Hepatocyte (in vitro differentiated cells): ENCODE measurements around the gene HELZ2. TPM values are rescaled to one million over a fixed set of nuclear protein-coding genes. Genes with fewer than 3 reads are reported as not detected.

ENCODE experiments used
- DNase-seq: peaks from one replicate; pipeline ENCODE4 v3.0.0-alpha.2; 2016; ENCODE audit warnings: low spot score
- H2AFZ ChIP-seq: fragments of 200-600 bp; sonication (generic); 2 replicates; pipeline ENCODE4 v1.6.0; 2016; ENCODE audit warnings: antibody characterized with exemption, mild to moderate bottlenecking
- H3K27ac ChIP-seq: fragments of 200-600 bp; sonication (generic); 2 replicates; pipeline ENCODE4 v1.5.1; 2016; ENCODE audit warnings: mild to moderate bottlenecking
- H3K27me3 ChIP-seq: fragments of 200-600 bp; sonication (generic); 2 replicates; pipeline ENCODE4 v1.6.1; 2016
- H3K36me3 ChIP-seq: fragments of 200-600 bp; sonication (generic); replicated peaks from 2 replicates; pipeline ENCODE4 v1.5.1; 2016; ENCODE audit warnings: low read depth; ENCODE audit not compliant: insufficient read depth
- H3K4me1 ChIP-seq: fragments of 200-600 bp; sonication (generic); 2 replicates; pipeline ENCODE4 v1.5.1; 2016; ENCODE audit warnings: mild to moderate bottlenecking, moderate library complexity; ENCODE audit not compliant: insufficient read depth
- H3K4me2 ChIP-seq: fragments of 200-600 bp; sonication (generic); 2 replicates; pipeline ENCODE4 v1.6.0; 2016
- H3K4me3 ChIP-seq: fragments of 200-600 bp; sonication (generic); 2 replicates; pipeline ENCODE4 v1.5.1; 2016; ENCODE audit warnings: mild to moderate bottlenecking
- H3K79me2 ChIP-seq: fragments of 200-600 bp; sonication (generic); 2 replicates; pipeline ENCODE4 v1.6.0; 2017; ENCODE audit warnings: mild to moderate bottlenecking
- H3K9me2 ChIP-seq: fragments of 200-600 bp; sonication (generic); replicated peaks from 2 replicates; pipeline ENCODE4 v1.6.0; 2017; ENCODE audit warnings: mild to moderate bottlenecking; ENCODE audit not compliant: insufficient read depth
- H3K9me3 ChIP-seq: fragments of 200-600 bp; sonication (generic); 2 replicates; pipeline ENCODE4 v1.5.1; 2016; ENCODE audit warnings: low read depth, mild to moderate bottlenecking
- H4K20me1 ChIP-seq: fragments of 200-600 bp; sonication (generic); 2 replicates; pipeline ENCODE4 v1.6.0; 2016; ENCODE audit warnings: mild to moderate bottlenecking; ENCODE audit not compliant: insufficient read depth, poor library complexity, severe bottlenecking
- CTCF ChIP-seq: fragments of 200-600 bp; sonication (generic); IDR thresholded peaks from 2 replicates; pipeline ENCODE4 v1.5.1; 2016; ENCODE audit warnings: antibody characterized with exemption, mild to moderate bottlenecking; ENCODE audit not compliant: poor library complexity
- EZH2 ChIP-seq: fragments of 200-600 bp; sonication (generic); IDR thresholded peaks from 2 replicates; pipeline ENCODE4 v1.6.1; 2016; ENCODE audit warnings: antibody characterized with exemption, mild to moderate bottlenecking, borderline replicate concordance
- EZH2phosphoT487 ChIP-seq: fragments of 200-600 bp; sonication (generic); IDR thresholded peaks from one replicate; pipeline ENCODE4 v1.6.1; 2018; ENCODE audit warnings: antibody characterized with exemption, mild to moderate bottlenecking, low read depth, moderate library complexity; ENCODE audit not compliant: unreplicated experiment, severe bottlenecking
- WGBS: methylation state at CpG from one replicate; pipeline ENCODE4 v1.1.6; 2016; ENCODE audit warnings: low lambda C conversion rate; ENCODE audit errors: missing lambda C conversion rate; 5-methylcytosine and 5-hydroxymethylcytosine counted together
- polyA plus RNA-seq: library from polyadenylated mRNA; unstranded; fragments of >200 nt; fragmentation: Nextera tagmentation; extraction: Ambion mirVana; gene quantifications from 2 replicates; pipeline ENCODE4 v1.2.1, GENCODE V29; 2016
- total RNA-seq: library from RNA; depleted of rRNA; stranded (reverse); fragments of >200 nt; gene quantifications from 2 replicates; pipeline ENCODE4 v1.2.3, GENCODE V29; 2014

HELZ2 gene
- total and polyA plus RNA-seq, 2 experiments from 2014 or later: 4.6 to 17.0 TPM

GRCh38 chr20:63534427-63534830 is 39.6 kb downstream of the HELZ2 start:
- Histone ChIP-seq H2AFZ (no peak overlapping the region), H3K27ac (no peak overlapping the region), H4K20me1 (no peaks in the 10 kb centered on the region), H3K27me3 (no peaks in the 10 kb centered on the region), H3K36me3 (no peaks in the 10 kb centered on the region), H3K4me3 (no peak overlapping the region), H3K9me3 (no peaks in the 10 kb centered on the region), H3K4me1 (peaks cover 3% of the 10 kb centered on the region), H3K4me2 (no peak overlapping the region), H3K9me2 (no peaks in the 10 kb centered on the region), H3K79me2 (no peaks in the 10 kb centered on the region)
- TF ChIP-seq EZH2phosphoT487 (no peak), EZH2 (no peak), CTCF (no peak)
- WGBS: 84% methylated on average over 11 of the region's 12 CpGs
- no peak for DNase-seq

- peaks cover 3% of the 10 kb centered on the region for H3K4me1 ChIP-seq
- H3K27ac ChIP-seq: no peak overlapping the region
- H3K27me3 ChIP-seq: no peaks in the 10 kb centered on the region
- H4K20me1 ChIP-seq: no peaks in the 10 kb centered on the region
- H3K79me2 ChIP-seq: no peaks in the 10 kb centered on the region
- DNase-seq: no peak
- H3K9me2 ChIP-seq: no peaks in the 10 kb centered on the region
- no peak overlapping the region for H3K4me2 ChIP-seq
- TF ChIP-seq EZH2 (no peak), EZH2phosphoT487 (no peak), CTCF (no peak)
- WGBS: 76% methylated on average over 26 of the region's 28 CpGs
- no peak overlapping the region for H2AFZ ChIP-seq
- no peaks in the 10 kb centered on the region for H3K9me3 ChIP-seq
- H3K4me3 ChIP-seq: no peak overlapping the region
- H3K36me3 ChIP-seq: no peaks in the 10 kb centered on the region
Measured at GRCh38 chr20:63533871-63534393, 40.1 kb downstream of the HELZ2 start.

GRCh38 chr20:63533388-63533787 is 40.7 kb downstream of the HELZ2 start:
- Histone ChIP-seq H3K9me2 (no peaks in the 10 kb centered on the region), H3K79me2 (no peaks in the 10 kb centered on the region), H3K27ac (no peak overlapping the region), H3K4me2 (no peak overlapping the region), H3K4me3 (no peak overlapping the region), H3K9me3 (no peaks in the 10 kb centered on the region), H3K4me1 (peaks cover 3% of the 10 kb centered on the region), H2AFZ (no peak overlapping the region), H3K36me3 (no peaks in the 10 kb centered on the region), H3K27me3 (no peaks in the 10 kb centered on the region), H4K20me1 (no peaks in the 10 kb centered on the region)
- DNase-seq: no peak
- 82% methylated on average over 14 of the region's 14 CpGs for WGBS
- TF ChIP-seq EZH2phosphoT487: no peak
- no peak for TF ChIP-seq CTCF
- TF ChIP-seq EZH2: no peak
